Forelimb muscle (tissue), 1 donor: ENCODE results near the gene ANAPC2. TPM values are rescaled to one million over a fixed set of nuclear protein-coding genes. Genes with fewer than 3 reads are reported as not detected.

Source experiments
- DNase-seq: peaks from one replicate; pipeline ENCODE4 v3.0.0-alpha.2; 2013; ENCODE audit warnings: low read depth
- polyA plus RNA-seq: library from polyadenylated mRNA; unstranded; fragments of 120-200 nt; gene quantifications from one replicate; pipeline ENCODE4 v1.2.1, GENCODE V29; 2013; ENCODE audit not compliant: insufficient read length

ANAPC2 gene
- polyA plus RNA-seq, 1 donor, result 30.4 TPM

DNA sequence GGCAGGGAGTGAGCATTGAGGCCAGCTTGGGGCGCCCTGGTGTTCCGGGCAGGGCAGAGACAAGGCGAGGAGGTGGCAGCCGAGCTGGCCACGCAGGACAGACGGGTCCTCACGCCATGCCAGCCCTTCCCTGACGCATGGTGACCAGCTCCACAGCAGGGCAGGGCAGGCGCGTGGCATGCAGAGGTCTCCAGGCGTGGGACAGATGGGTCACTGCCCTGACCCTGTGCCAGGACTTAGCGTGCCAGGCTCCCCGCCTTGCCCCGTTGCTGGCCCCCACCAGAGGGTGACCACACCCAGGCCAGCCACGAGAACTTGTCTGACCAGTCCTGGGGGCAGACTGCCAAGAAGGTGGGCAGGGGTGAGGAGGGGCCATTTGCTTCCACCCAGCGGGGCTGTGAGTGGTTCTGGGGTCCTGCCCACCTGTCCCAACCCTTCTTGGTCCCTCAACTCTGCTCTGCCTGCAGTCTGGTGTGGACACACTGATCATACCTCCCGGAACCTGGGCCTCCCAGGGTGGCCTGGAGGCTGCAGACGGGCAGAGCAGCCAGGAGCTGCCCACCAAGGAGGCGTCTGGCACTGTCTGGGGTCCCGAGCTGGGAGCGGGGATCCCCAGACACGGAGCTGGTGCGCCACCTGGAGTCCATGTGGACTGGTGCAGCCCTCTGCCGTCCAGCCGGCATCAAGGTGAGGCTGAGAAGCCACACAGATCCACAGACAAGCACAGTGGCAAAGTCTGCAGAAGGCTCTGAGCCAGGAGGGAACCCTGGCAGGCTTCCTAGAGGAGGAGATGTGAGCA, 38.9 kb upstream of the ANAPC2 start, which contains the start of gene RNF224:
Gene RNF224, plus strand, starts transcription at position 449 of the 799 bp plus-strand sequence. CDS start 834 bp downstream, outside the sequence.
- no peak for DNase-seq

DNA sequence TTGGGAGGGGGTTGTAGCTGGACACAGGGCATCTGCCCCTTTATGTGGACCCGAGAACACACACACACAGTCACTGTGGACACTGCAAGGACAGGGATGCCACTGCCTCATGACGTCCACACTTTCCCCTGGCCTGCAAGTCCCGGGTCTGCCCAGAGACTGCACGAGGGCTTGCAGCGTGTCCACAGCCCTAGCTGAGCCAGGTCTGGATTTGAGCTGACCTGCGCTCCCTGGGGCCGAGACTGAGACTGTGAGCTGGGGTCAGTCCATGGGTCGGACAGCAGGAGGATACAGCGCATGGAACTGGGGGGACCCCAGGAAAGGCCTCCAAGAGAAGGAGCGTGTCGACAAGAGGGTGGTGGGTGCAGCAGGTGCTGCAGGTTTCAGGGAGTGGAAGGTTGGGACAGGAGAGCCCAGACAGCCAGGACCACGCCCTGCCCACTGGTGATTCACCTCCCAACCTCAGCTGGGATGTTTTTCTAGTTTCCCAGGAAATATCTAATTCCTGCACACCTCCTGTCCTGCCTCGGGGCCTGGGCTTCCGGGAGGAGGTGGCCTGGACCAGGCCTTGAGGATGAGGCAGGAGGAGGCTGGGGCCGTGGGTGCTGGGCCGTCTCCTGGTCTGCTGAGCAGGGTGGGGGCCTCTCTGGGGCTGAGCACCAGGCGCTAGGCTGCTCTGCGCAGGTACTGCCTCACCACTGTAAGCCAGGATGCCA, 38.1 kb upstream of the ANAPC2 start:
- DNase-seq, result no peak

DNA sequence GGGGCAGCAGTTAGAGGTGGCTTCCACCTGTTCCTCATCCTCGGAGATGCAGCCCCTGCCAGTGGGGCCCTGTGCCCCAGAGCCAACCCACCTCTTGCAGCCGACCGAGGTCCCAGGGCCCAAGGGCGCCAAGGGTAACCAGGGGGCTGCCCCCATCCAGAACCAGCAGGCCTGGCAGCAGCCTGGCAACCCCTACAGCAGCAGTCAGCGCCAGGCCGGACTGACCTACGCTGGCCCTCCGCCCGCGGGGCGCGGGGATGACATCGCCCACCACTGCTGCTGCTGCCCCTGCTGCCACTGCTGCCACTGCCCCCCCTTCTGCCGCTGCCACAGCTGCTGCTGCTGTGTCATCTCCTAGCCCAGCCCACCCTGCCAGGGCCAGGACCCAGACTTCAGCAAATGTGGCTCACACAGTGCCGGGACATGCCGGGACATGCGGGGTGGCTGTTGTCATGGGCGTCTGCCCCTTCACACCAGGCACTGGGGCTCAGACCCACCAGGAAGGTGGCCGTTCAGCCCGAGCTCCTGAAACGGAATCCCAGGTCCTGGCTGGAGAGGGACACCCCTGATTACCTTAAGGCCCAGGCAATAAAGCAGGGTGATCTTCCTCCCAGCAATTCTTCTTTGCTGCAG, 37.5 kb upstream of the ANAPC2 start:
- no peak for DNase-seq

DNA sequence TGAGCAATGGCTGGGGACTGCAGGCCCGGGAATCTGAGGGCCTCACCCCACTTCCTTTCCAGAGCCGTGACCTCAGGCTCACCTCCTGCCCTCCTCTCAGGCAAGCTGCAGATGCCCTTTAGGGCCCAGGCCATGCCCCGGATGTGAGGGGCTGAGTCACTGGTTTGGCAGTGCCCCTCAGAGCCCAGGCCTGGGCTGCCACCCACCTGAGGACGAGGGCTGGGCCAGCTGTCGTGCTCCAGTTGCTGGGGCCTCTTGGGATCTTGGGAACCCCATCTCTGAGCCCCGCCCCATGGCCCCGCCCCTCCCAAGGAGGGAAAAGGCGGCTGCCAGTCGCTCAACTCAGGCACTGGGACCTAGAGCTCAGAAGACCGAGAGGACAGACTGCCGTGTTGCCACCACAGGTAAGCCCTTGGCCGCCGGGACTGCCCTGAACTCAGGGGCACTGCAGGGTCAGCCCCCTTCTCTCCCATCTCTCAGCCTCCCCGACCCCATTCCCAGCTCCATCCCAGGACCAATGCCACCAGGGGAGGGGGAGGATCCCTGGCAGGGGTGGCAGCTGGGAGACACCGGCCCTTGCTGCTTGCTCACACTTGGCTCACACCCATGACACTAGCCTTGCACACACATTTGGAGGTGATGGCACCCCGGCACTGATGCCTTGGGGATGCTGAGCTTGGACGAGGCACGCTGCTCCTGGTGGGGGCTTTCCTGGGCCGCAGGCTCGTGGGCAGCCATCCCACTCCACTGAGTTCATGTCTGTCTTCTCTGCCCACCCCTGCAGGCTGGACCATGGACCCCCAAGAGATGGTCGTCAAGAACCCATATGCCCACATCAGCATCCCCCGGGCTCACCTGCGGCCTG, 36.7 kb upstream of the ANAPC2 start, which contains the start of gene CYSRT1:
Gene CYSRT1, plus strand, starts transcription at position 345 of the 865 bp plus-strand sequence. Its CDS starts 448 bp downstream, at position 793.
- DNase-seq, result no peak

DNA sequence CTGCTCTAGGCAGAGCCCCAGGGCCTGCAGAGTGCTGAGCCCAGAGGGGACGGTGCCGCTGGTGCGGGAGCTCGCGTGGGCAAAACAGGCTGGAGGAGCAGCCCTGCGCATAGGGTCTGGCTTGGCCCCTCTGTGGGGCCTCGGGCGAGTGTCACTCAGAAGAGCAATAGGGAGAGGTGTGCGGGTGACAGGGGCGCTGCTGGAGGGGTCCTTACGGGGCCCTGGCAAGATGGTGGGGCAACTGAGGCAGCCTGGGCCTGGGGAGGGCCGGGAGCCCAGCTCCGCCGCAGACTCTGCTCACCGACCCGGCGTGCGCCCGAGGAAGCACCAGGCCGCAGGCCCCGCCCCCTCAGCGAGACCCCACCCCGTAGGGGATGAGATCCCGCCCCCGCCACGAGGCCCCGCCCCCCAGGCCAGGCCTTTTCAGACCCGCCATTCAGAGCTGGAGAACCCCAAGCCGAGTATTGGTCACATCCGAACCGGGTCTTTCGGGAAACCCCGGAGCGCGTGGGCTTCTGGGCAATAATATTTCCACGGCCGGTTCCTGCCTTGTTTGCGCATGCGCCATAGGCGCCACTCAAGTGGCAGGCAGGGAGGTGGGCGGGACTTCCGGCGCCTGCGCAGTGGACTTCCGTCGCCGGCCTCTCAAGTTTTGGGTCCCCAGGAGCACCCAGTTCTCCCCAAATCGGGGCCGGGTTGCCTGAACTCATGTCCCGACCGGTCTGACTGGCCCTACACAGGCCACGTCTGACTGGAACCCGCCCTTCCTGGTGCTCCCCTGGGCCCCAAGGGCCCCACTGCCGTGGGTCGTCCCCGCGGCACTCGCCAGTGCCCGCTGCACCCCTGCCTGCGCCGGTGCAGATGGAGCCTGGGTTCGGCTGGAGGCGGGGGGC, 35.0 kb upstream of the ANAPC2 start:
- DNase-seq, result peak; percentile 93

DNA sequence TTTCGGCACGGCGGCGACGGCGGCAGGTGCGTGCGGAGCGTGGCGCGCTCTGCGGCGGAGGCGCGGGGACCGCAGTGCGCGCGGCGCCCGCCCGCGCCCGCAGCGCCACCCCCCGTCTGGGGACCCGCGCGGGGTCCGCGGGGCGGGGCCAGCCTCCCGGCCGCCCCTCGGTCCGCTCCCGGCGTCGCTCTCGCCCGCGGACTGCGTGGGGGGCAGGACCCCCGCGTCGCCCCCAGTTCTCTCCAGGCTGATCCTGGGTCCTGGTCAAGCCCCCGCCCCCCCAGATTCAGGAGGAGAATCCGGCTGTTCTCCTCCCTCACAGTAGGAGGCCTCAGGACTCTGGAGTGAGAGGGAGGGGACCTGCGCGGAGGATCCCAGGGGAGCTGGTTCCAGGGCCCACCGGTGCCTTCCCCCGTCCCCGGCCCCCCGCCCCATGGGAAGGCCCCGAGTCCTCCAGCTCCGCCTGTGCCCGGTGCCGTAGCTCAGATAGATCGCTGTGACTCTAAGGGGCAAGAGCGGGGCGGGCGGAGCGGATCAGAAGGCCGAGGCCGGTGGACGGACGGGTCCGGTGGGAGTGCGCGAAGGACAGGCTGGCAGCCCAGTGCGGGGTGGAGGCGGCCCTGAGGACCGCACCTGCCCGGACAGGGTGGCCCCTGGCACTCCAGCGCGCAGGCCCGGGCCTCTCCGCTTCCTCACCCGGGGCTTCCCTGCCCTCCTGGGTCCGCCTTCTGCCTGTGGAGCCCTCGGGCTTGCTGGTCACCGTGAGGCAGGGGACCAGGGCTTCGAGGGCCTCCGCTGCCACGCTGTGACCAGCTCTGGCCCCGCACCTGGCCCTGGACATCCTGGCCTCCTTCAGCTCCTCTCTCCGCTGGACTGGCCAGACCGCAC, 34.1 kb upstream of the ANAPC2 start, which contains the start of gene RNF208:
Gene RNF208, minus strand, starts transcription at position 51 of the 888 bp plus-strand sequence. CDS start 1,028 bp downstream, outside the sequence.
- no peak for DNase-seq

DNA sequence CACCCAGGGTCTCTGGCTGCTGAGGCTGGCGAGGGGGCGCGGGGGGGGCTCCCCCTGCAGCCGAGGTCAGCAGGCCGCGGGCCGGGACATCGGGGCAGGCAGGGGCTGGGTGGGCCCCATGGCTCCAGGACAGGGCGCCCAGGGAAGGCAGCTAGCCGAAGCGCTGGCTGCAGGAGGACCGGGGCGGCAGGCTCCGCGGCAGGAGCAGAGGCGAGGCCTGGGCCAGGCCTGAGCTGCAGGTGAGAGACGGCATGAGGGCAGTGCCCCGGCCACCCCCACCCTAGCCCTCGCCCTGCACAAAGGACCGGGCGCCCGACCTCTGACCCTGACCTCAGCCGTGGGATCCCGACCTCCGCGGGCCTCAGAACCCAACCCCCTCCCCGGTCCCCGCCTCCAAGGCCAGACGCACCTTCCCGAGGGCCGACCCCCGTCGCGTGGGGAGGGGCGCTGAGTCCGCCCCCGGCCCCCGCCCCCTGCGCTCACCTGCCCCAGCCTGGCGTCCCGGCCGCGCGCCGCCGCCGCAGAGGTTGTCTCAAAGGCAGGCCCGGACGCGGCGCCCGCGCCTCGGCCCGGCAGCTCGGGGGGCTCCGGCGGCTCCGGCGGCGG, 33.2 kb upstream of the ANAPC2 start:
- no peak for DNase-seq

DNA sequence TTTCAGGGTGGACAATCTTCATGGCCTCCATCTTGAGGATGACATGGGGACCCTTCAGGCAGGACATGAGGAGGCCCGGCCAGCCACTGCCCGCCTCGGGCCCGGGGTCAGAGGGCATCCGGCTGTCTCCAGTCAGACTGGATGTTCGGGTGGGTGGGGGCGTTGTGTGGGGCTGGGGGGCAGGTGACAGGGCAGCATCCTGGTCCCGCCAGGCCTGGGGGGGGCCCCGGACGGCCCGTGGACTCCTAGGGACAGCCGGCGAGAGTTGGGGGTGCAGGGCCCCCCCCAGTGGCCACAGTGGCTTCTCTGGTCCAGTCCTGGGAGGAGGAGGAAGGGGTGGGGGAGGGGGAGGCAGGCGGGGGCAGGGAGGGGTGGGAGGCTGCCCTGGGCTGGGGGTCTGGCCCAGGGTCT, 32.7 kb upstream of the ANAPC2 start:
- no peak for DNase-seq

DNA sequence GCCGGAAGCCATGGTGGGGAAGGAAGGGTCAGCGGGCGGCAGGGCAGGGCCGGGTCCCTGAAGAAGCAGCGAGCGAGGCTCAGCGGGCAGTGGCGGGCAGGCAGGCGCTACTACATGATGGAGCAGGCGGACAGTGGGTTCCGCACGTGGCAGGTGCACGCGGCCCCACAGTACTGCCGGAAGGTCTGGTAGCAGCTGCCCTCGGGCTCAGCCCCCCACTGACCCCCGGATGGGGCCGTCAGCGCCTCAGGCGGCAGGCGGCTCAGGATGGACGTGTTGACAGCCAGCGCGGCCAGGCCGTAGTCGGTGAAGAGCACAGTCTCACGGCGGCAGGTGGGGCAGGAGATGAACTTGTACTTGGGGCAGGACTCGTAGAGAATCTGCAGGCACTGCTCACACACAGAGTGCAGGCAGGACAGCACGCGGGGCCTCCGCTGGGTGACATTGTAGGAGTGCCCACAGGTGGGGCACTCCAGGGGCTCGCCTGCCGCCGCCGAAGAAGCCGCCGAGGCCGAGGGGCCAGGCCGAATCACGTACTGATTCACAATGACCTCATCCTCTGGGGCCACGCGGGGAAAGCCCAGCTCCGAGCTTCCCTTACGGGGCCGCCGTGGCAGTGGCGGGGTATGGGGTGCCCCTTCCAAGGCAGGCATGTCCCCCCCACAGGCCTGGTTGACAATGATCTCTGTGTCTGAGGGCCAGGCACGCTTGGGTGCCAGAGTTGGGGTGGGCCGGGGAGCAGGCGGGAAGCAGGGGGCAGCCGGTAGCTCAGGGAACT, 32.1 kb upstream of the ANAPC2 start:
- DNase-seq, result no peak

DNA sequence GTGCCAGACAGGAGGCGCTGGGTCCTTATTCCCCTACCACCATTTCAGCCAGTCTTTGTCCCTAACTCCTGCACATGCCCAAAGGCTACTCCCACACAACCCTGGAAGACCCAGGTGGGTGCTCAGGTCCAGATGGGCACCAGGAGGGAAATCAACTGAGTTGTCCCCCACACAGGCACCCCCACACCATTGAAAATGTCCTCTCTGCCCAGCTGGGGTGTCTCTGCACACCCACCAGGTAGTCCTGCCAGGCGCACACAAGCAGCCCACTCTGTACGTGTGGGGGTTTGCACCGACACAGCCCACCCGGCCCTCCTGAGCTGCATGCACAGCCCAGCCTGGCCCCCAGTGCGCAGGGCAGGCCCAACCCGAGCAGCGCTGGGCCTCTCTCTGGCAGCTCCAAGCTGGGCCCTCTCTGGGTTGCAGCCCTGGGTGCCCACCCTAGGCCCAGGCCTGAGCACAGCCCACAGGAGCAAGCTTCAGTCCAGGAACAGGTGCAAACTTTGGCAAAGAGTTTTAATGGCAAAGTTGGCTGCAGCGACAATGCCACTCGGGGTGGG, 31.5 kb upstream of the ANAPC2 start:
- DNase-seq, result no peak

DNA sequence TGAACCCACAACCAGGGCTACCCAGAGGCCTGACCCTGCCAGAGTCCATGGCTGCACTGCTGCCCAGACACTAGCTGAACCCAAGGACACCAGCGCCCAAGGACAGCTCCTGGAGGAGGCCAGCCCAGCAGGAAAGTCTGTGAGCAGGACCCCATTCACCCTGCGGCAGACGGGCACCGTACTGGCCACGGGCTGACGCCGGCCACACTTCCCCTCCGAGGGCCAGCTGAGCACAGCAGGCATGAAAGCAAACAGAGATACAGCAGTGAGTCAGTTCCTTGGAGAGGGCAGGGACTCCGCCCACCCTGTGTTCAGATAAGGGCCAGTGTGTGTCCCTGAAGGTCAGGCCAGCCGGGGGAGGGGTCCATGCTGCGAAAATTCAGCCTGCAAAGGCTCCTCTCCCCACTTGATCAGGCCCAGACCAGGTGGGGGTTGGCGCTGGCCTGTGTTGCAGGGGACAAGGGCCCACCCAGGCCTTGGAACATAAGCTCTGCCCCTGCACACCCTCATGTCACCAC, 30.5 kb upstream of the ANAPC2 start:
- no peak for DNase-seq

DNA sequence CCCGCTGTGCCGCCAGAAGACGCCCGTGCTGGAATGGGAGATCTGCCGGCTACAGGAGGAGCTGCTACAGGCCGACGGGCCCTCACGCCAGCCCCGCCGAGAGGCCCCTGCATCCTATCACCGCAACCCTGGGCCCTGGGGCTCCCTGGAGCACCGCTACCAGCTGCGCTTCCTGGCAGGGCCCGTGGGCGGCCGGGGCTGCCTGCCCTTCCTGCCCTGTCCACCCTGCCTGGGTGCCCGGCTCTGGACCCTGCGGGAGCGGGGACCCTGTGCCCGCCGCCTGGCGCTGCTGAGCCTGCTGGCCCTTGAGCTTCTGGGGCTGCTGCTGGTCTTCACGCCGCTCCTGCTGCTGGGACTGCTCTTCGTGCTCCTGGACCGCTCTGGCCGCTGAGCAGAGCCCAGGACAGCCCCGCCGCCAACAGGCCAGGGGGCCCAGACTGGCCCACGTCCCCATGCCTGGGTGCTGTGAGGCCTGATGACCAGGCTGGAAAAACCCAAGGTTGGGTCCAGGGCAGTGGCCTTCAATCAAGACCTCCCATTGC, 29.9 kb upstream of the ANAPC2 start:
- no peak for DNase-seq

DNA sequence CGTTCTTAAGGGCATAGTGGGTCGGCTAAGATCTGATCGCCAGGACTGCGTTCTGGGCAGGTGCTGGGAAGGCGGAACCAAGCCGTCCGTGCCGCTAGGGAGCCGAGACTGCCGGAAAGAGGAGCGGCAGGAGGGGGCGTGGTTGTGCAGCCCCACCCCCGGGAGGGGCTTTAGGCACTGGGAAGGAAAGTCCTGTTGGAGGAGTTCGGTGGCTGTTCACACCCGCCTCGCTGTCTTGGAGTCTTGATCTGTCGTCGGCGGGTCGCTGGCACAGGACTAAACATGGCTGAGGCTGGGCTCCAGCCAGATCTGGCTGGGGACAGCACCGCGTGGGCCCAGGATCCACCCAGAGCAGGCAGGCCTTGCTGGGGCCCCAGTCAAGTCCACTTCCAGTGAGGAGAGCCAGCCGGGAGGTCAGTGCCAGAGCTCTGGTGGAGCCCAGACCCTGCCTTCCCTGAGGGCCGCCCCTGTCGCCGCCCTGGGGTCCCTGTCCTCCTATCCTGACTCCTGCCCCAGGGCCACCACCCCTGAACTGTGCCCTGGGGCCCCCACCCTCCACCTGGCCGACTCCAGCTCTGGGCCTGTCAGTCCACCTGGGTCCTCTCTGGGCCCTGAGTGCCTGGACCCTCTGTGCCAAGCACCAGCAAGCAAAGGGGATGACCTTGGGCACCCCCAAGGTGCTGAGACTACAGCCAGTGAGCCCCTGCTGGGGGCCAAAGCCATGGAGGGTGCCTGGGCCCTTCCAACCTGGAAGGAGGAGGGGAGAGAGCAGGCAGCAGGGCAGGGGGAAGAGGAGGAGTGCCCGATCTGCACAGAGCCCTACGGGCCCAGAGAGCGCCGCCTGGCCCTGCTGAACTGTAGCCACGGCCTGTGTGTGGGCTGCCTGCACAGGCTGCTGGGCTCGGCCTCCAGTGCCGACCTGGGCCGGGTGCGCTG, 29.2 kb upstream of the ANAPC2 start:
- no peak for DNase-seq

DNA sequence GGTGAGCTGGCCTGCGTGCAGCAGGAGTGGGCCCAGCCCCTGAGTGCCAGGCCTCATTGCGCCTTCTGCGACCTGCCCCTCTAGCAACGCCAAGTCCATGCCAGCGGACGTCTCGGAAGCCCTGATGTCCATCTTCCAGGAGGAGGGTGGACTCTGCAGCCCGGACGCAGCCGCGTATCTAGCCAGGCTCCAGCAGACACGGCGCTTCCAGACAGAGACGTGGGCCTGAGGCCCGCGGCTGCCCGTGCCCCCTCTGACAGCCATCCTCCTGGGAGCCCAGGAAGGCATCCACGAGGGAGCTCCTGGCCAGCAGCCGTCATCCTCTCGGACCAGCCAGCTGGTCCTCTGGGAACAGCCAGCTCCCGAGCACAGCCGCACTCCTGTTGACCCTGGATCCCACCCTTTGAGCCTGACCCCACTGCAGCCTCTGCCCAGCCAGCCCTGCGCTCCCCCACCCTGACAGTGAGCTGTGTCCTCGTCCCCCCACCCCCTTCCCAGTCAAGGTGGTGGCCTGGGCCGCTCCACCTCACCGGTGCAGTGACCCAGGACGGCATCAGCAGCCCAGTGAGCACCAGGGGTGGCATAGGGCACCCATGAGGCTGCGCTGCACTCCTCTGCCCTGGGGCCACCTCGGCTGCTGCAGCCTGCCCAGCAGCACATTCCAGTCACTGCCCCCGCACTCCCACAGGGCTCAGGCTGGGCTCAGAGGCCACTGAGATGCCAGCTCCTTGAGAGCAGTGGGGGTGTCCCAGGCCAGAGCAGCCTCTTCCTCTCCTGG, 28.0 kb upstream of the ANAPC2 start:
- DNase-seq, result no peak
